AG04450 (cell line): Measurements from ENCODE around the gene SRPRA. TPM values are rescaled to one million over a fixed set of nuclear protein-coding genes. Genes with fewer than 3 reads are reported as not detected.
"Not testable (repeated sequence)": the region's sequence is repeated elsewhere in the genome, so short reads cannot be mapped to it uniquely, and the experiment has no call there.

Experiments
- CTCF ChIA-PET: fragments of 300-600, 350-600 bp; formaldehyde crosslinking; extraction: SDS; loops from one replicate; lab custom pipeline; 2022; ENCODE audit warnings: antibody characterized with exemption, inconsistent platforms; lab: Charles Lee
- POLR2A ChIA-PET: fragments of 350-600 bp; formaldehyde crosslinking; extraction: SDS; loops from one replicate; lab custom pipeline; 2021; ENCODE audit warnings: antibody characterized with exemption, inconsistent platforms; lab: Yijun Ruan, JAX
- DNase-seq: peaks from one replicate; pipeline ENCODE4 v3.0.0-alpha.2; 2011; ENCODE audit warnings: low read depth, low spot score
- H3K27ac ChIP-seq: one replicate; pipeline ENCODE4 v1.5.1; 2012; ENCODE audit warnings: low read depth, low read length, control low read depth
- H3K27me3 ChIP-seq: one replicate; pipeline ENCODE4 v1.6.0; 2012; ENCODE audit warnings: low read length; ENCODE audit not compliant: control insufficient read depth, insufficient read depth
- H3K4me3 ChIP-seq: 2 replicates; pipeline ENCODE4 v1.5.1; 2011; ENCODE audit warnings: mild to moderate bottlenecking, low read depth, low read length, control low read depth
- H3K9me3 ChIP-seq: 2 replicates; pipeline ENCODE4 v1.5.1; 2012; ENCODE audit warnings: low read length; ENCODE audit not compliant: control insufficient read depth, insufficient read depth
- polyA plus RNA-seq: library from polyadenylated mRNA; depleted of rRNA; stranded (reverse); fragments of >200 nt; gene quantifications from 2 replicates; pipeline ENCODE4 v1.2.3, GENCODE V29; 2011
- TF ChIP-seq, protein P1 (sequence below): IDR thresholded peaks from 2 replicates; pipeline ENCODE4 v1.5.1; 2011; ENCODE audit warnings: low read depth, low read length, control low read depth, inconsistent platforms

The SRPRA gene
- polyA plus RNA-seq, 1 experiment, result 124 TPM

- Histone ChIP-seq H3K27me3 (no peaks in the 10 kb centered on the region), H3K4me3 (no peak overlapping the region), H3K27ac (no peak overlapping the region), H3K9me3 (no peaks in the 10 kb centered on the region)
- DNase-seq, result no peak
- POLR2A ChIA-PET, result no interaction called here
- CTCF ChIA-PET, result interaction anchor here (3.1 to 8.2 kb wide), 2 partner anchors 45 to 168 kb away, joined by 20 to 163 read pairs; no protein-coding TSS in a partner anchor
- TF ChIP-seq, protein P1, sequence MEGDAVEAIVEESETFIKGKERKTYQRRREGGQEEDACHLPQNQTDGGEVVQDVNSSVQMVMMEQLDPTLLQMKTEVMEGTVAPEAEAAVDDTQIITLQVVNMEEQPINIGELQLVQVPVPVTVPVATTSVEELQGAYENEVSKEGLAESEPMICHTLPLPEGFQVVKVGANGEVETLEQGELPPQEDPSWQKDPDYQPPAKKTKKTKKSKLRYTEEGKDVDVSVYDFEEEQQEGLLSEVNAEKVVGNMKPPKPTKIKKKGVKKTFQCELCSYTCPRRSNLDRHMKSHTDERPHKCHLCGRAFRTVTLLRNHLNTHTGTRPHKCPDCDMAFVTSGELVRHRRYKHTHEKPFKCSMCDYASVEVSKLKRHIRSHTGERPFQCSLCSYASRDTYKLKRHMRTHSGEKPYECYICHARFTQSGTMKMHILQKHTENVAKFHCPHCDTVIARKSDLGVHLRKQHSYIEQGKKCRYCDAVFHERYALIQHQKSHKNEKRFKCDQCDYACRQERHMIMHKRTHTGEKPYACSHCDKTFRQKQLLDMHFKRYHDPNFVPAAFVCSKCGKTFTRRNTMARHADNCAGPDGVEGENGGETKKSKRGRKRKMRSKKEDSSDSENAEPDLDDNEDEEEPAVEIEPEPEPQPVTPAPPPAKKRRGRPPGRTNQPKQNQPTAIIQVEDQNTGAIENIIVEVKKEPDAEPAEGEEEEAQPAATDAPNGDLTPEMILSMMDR, result no peak
These were observed 44.3 kb upstream of the SRPRA start for GRCh38 chr11:126312961-126313360.

DNA sequence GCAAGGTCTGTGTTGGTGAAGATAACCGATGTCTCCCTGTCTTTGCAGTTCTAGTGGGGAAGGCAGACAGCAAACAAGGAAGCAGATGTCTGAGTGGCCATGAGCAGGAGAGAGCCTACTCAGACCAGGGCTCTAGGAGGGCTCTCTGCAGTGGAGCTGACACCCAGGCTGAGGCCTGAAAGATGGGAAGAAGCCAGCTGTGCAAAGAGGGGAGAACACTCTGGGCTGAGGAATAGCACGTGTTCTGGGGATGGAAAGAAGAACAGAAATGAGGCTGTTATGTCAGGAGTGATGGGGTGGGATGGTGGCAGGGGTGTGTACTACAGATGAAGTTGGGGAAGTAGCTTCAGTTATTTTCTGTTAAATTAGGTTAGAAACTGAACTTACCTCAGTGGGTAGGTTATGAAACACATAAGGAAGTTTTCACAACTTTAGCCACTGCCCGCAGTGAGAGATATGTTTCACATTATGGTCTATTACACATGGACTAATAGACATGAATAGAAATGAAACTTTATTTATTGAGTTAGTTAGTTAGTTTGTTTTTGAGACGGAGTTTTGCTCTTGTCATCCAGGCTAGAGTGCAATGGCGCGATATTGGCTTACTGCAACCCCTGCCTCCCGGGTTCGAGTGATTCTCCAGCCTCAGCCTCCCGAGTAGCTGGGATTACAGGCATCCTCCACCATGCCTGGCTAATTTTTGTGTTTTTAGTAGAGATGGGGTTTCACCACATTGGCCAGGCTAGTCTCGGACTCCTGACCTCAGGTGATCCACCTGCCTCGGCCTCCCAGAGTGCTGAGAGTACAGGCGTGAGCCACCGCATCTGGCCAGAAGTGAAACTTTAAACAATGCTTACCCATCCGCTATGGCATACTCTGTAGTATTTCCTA lies 43.0 kb upstream of the SRPRA start:
- Histone ChIP-seq H3K27me3 (no peaks in the 10 kb centered on the region), H3K4me3 (no peak overlapping the region), H3K9me3 (no peaks in the 10 kb centered on the region), H3K27ac (no peak overlapping the region)
- POLR2A ChIA-PET, result no interaction called here
- TF ChIP-seq, protein P1, result no peak
- DNase-seq, result no peak
- CTCF ChIA-PET, result interaction anchor here (0.6 to 8.2 kb wide), 19 partner anchors 8 to 678 kb away, joined by 3 to 163 read pairs (median 6); no protein-coding TSS in a partner anchor

GRCh38 chr11:126310992-126311310 lies 42.3 kb upstream of the SRPRA start:
- Histone ChIP-seq H3K27ac (no peak overlapping the region), H3K4me3 (no peak overlapping the region), H3K27me3 (no peaks in the 10 kb centered on the region), H3K9me3 (no peaks in the 10 kb centered on the region)
- ChIA-PET CTCF (interaction anchor here (0.6 to 8.2 kb wide), 27 partner anchors 8 to 1034 kb away, joined by 3 to 163 read pairs (median 5); no protein-coding TSS in a partner anchor), POLR2A (interaction anchor here (1.3 kb wide), 2 partner anchors 170 to 174 kb away, joined by 3 to 9 read pairs; no protein-coding TSS in a partner anchor)
- DNase-seq, result no peak
- TF ChIP-seq, protein P1, result no peak

- no peak for DNase-seq
- no peaks in the 10 kb centered on the region for H3K27me3 ChIP-seq
- ChIA-PET POLR2A (interaction anchor here (1.3 kb wide), 2 partner anchors 170 to 174 kb away, joined by 3 to 9 read pairs; no protein-coding TSS in a partner anchor), CTCF (interaction anchor here (0.6 to 8.2 kb wide), 29 partner anchors 9 to 1035 kb away, joined by 3 to 163 read pairs (median 4); no protein-coding TSS in a partner anchor)
- no peak overlapping the region for H3K4me3 ChIP-seq
- TF ChIP-seq, protein P1, result peak; percentile 92
- no peak overlapping the region for H3K27ac ChIP-seq
- H3K9me3 ChIP-seq, result no peaks in the 10 kb centered on the region
These were observed 41.7 kb upstream of the SRPRA start for GRCh38 chr11:126310200-126310991.

DNA sequence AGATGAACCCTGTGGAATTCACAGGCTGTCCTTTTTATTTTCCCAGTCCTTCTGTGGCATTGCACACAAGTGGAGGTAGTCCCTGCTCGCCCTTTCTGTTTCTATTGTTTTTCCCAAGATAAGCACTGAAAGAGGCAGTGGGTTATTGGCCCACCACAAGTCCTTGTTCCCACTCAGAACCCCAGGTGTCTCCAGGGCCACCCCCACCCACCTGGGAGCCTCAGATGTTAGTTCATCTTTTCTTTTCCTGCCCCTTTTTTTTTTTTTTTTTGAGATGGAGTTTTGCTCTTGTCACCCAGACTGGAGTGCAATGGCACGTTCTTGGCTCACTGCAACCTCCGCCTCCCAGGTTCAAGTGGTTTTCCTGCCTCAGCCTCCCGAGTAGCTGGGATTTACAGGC lies 40.1 kb upstream of the SRPRA start:
- CTCF ChIA-PET, result interaction anchor here (0.6 to 8.2 kb wide), 3 partner anchors 172 to 283 kb away, joined by 3 to 163 read pairs (median 21); no protein-coding TSS in a partner anchor

More for the DNA sequence above, 40.1 kb upstream of the SRPRA start:
- H3K27ac ChIP-seq, DNase-seq, H3K4me3 ChIP-seq, POLR2A ChIA-PET, H3K9me3 ChIP-seq, H3K27me3 ChIP-seq: not testable (repeated sequence)
